Fibroblast of mammary gland (primary cell): ENCODE results near the gene SMIM13.

ENCODE experiments used
- DNase-seq: peaks from one replicate; pipeline ENCODE4 v3.0.0-alpha.2; 2010; ENCODE audit warnings: low read depth
- H3K4me3 ChIP-seq: 2 replicates; pipeline ENCODE4 v1.5.1; 2011; ENCODE audit warnings: low read depth, mild to moderate bottlenecking, low read length, moderate library complexity; ENCODE audit not compliant: control insufficient read depth
- TF ChIP-seq, protein P1 (sequence below): conservative IDR thresholded peaks from 2 replicates; pipeline ENCODE4 v1.5.1; 2011; ENCODE audit warnings: low read depth, low read length, inconsistent platforms; ENCODE audit not compliant: control insufficient read depth, insufficient read depth

The SMIM13 gene

GRCh38 chr6:11093626-11094410, at the start of gene SMIM13:
Gene SMIM13, plus strand, starts transcription at chr6:11093834. Its CDS starts 480 bp downstream, at chr6:11094314.
- H3K4me3 ChIP-seq, result peak within 1 kb of the TSS; percentile 91
- peak; percentile 97 for DNase-seq
- TF ChIP-seq, protein P1, sequence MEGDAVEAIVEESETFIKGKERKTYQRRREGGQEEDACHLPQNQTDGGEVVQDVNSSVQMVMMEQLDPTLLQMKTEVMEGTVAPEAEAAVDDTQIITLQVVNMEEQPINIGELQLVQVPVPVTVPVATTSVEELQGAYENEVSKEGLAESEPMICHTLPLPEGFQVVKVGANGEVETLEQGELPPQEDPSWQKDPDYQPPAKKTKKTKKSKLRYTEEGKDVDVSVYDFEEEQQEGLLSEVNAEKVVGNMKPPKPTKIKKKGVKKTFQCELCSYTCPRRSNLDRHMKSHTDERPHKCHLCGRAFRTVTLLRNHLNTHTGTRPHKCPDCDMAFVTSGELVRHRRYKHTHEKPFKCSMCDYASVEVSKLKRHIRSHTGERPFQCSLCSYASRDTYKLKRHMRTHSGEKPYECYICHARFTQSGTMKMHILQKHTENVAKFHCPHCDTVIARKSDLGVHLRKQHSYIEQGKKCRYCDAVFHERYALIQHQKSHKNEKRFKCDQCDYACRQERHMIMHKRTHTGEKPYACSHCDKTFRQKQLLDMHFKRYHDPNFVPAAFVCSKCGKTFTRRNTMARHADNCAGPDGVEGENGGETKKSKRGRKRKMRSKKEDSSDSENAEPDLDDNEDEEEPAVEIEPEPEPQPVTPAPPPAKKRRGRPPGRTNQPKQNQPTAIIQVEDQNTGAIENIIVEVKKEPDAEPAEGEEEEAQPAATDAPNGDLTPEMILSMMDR, result no peak

DNA sequence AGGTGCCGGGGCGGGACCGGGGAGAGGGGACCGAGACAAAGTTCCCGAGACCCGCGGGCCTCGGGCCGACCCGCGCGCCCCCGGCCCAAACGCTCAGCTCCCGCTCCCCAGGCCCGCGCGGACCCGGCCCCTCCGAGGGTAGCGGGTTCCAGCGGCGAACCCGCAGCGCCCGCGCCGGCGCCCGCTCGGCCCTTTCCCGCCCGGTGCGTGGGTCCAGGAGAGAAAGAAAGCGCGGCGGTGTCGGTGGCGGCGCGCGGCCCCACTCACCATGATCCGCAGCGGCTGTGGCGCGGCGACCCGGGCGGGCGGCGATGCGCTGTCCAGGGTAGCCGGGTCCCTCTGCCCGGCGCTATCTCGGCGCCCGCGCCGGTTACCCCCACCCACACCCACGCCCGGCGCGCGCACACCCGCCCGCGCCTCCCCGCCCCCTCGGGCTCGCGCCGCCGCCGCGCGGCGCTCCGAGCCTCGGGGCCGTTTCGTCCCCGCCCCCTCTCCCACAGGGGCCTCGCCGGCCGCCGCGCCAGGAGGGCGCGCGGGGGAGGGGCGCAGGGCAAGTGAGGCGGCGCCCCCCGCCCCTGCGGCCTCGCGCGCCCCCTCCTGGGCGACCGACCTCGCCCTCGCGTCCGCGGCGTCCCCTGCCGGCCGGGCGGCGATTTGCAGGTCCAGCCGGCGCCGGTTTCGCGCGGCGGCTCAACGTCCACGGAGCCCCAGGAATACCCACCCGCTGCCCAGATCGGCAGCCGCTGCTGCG, 49.5 kb upstream of the SMIM13 start, which contains the start of gene ELOVL2:
Gene ELOVL2 (minus strand): TSS at position 345 of the 751 bp plus-strand sequence. CDS start 75 bp downstream, at position 270.
- TF ChIP-seq, protein P1, result peak; percentile 25
- peak within 1 kb of the TSS; percentile 28 for H3K4me3 ChIP-seq
- DNase-seq, result peak; percentile 13

DNA sequence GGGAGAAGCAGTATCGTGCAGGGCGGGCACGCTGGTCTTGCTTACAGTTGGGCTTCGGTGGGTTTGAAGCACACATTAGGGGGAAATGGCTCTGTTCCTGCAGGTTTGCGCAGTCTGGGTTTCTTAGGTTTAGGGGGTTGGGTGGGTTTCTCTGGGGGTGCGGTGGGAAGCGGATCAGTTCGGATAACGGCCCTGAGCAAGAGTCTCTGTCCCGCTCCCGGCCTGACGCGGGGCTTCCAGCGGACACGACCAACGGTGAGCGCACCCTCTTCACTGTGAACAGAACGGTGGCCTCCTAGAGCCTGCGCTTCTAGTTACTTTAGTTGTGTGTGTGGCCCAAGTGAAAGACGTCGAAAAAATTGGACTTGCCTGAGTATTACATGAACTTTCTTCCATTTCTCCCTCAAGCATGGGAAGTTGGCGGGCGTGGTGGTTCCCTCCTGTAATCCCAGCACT, 48.9 kb upstream of the SMIM13 start:
- DNase-seq, result no peak
- TF ChIP-seq, protein P1, result no peak
- peak overlapping the region; percentile 24 for H3K4me3 ChIP-seq

- TF ChIP-seq, protein P1, result no peak
- DNase-seq, result peak; percentile 33
- no peak overlapping the region for H3K4me3 ChIP-seq
Observed at GRCh38 chr6:11050731-11051130, 42.9 kb upstream of the SMIM13 start.

- no peak overlapping the region for H3K4me3 ChIP-seq
Observed at GRCh38 chr6:11053307-11053706, 40.3 kb upstream of the SMIM13 start.

DNA sequence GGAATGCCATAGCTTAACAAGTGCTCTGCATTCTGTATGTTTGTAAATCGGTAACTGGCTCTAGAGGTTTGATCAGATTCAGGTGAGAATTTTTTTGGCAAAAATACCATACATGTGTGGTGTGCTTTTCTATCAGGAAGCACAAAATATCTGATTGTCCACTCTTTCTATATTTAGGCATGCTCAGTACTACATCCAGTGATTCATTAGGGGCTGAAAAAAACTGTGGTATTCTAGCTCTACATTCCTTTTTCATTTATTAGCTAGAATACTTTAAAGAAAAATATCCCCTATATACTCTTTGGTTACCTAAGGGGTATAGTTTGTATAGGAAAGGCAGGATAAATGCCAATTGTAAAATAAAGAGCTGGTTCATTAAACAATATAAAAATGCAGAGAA, 38.9 kb upstream of the SMIM13 start:
- TF ChIP-seq, protein P1, result no peak
- DNase-seq, result peak; percentile 14
- no peak overlapping the region for H3K4me3 ChIP-seq

More at GRCh38 chr6:11053307-11053706, 40.3 kb upstream of the SMIM13 start:
- DNase-seq, result no peak
- TF ChIP-seq, protein P1, result no peak
